ENCODE measurements around the gene TMEM266. TPM values are rescaled to one million over a fixed set of nuclear protein-coding genes. Genes with fewer than 3 reads are reported as not detected.

Gene TMEM266
- total RNA-seq, 4 donors from 2014 or later: 0.75 to 5.4 TPM; not detected in 2

DNA sequence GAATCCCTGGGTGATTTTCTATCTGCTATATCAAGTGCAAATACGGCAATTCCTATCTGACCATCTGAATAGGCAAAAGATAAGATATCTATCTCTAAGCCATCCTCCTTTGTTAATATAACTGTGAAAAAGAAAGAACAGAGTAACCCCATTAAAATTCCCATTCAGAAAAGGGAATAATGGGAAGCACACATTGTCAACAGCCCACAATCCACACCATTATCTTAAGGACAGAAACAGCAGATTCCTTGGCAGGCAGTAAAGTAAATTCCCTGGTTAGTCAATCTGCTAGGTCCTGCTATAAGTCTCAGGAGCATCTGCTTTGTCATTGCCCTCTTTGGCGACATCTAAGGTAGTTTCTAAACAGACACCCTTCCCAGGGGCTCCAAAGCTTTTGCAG, 25.7 kb upstream of the TMEM266 start:
- TF ChIP-seq, protein P1, sequence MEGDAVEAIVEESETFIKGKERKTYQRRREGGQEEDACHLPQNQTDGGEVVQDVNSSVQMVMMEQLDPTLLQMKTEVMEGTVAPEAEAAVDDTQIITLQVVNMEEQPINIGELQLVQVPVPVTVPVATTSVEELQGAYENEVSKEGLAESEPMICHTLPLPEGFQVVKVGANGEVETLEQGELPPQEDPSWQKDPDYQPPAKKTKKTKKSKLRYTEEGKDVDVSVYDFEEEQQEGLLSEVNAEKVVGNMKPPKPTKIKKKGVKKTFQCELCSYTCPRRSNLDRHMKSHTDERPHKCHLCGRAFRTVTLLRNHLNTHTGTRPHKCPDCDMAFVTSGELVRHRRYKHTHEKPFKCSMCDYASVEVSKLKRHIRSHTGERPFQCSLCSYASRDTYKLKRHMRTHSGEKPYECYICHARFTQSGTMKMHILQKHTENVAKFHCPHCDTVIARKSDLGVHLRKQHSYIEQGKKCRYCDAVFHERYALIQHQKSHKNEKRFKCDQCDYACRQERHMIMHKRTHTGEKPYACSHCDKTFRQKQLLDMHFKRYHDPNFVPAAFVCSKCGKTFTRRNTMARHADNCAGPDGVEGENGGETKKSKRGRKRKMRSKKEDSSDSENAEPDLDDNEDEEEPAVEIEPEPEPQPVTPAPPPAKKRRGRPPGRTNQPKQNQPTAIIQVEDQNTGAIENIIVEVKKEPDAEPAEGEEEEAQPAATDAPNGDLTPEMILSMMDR (IDR thresholded peaks at IDR 0.05; ENCODE audit: low read depth): no peak

DNA sequence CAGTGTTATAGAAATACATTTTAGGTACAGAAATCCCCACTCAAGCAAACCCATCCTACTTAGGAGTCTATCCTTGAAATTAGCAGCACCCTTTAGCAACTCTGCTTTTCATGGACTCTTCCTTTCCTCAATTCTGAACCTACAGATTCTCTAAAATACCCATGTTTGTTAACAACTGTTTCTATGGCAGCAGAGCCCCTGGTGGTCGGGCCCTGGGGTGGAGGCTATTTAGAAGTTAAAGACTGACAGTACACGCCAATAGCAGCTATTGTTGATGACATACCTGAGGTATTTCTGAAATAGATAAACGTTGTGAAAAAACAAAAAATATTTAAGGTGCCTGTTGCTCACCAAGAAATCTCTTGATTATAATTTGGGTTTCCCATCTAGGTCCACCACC, 24.2 kb upstream of the TMEM266 start:
- TF ChIP-seq, protein P1 (IDR thresholded peaks at IDR 0.05; ENCODE audit: low read depth): no peak

DNA sequence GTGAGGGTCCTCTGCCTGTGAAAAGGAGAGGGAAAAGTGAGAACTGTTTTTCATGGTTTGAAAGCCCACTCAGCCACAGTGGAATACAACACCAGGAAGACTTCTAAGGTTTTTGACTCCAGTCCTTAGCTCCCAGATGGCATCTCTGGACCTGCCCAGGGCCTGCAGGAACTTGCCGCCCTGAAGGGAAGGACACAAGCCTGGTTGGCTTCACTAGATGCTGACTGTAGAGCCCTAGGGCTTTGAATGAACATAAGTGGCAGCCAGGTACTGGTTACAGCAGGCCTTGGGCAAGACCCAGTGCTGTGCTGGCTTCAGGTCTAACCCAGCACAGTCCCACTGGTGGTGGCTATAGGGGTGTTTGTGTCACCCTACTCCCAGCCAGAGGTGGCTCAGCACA, 21.3 kb upstream of the TMEM266 start:
- TF ChIP-seq, protein P1 (IDR thresholded peaks at IDR 0.05; ENCODE audit: low read depth): no peak

DNA sequence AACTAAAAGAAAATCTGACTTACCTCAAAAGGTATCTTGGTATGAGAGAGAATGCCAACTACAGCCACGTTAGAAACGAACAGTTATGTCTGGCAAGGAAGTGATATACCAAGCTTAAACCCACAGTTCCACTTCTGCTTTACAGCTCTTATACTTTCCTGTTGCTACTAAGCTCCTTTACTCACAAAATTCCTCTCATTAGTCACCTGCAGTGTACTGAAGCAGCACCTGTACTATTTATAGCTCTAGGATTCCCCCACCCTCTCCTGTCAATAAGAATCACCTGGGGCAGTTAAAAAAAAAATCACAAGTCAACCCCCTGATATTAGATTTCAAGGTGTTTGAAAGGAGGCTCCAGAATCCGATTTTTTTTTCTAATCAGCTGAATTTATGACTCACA, 2.9 kb upstream of the TMEM266 start:
- TF ChIP-seq, protein P1 (IDR thresholded peaks at IDR 0.05; ENCODE audit: low read depth): no peak

DNA sequence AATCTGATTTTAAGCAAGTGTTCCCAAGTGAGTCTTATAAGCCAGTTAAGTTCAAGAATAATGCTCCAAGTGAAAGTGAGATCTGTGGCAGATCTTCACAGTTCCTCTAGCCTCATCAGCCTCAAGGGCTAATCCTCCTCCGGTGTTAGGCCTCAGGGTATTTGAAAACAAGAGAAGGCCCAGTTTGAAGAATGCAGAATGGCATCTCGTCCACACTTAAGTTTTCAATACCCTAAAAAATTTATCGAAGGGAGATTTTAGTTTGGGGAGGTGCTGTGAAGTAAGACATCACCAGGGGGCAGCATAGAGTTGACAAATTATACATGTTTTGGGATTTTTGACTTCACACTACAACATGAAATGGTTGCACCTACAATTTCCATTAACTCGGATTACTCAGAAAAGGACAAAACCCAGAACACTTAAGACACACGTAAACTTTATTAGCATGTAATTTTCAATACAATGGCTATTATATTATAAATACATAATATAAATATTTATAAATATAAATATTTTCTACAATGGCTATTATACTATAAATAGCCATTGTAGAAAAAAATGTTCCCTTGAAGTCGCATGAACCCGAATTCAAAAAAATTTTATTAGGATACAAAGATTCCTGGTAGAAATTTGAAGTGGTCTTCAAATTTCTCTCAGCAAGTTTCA, 2.3 kb upstream of the TMEM266 start:
- TF ChIP-seq, protein P1 (IDR thresholded peaks at IDR 0.05; ENCODE audit: low read depth): no peak

DNA sequence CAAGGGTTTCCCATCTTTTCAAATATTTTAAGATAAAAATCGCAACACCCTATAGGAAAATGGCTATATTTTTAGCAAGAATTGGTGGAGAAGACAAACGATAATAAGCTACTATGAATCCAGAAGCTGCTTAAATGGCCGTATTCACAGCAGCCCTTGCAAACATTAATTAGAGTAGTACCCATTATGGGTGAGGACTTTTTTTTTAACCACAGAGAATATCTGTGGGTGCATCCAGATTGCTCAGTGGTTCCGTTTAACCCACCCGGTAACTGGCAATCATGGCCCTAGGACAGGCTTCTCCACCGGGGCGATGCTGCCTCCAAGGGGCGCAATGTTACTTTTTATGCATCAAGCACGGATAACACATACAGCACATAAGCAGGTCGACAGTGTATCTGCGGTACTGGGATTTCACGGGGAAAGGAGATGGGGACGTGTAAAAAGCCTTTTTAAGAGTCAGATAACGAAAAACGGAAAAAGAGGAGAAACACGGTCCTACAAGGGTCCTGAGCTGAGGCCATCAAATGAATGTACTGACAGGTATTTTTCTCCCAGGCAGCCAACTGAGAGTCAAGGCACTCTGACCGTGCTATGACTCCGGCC, 968 bp upstream of the TMEM266 start:
- TF ChIP-seq, protein P1 (IDR thresholded peaks at IDR 0.05; ENCODE audit: low read depth): no peak

DNA sequence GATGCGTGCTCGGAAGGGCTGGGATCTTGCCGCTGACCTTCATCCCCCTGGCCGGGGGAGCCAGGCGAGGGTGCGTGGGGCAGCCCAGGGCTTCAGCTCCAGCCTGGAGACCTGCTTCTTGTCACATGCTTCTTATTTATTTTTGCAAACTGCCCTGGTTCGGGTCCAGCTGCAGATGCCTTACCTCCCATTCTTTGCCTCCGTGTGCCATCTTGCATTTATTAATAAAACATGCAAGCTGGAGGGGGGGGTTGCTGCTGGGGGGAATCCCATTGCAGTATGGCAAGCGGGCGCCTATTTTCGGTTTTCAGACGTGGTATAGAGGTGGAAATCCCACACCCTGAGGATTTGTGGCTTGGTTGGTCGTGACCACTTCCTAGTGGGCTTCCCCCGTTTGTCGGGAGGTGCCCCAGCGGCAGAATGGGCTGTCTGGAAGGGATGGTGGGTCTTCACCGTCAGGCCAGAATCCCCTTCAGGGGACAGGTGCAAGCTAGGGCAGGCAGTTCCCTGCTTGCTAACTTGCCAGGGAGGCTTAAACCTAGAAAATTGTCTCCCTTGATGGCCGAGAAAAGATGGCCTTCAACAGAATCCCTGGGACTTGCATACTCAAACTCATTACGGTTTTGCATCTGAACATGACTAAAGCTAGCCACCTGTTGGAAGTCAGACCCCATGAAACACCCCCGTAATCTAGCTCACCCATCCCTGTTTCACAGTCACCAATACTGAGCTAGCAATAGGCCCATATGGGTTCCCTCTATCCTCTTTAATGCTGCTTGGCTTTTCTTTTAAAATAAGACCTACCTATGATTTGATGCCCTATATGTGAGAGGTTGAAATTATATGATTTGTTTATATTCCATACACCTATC, 569 bp downstream of the TMEM266 start:
- TF ChIP-seq, protein P1 (IDR thresholded peaks at IDR 0.05; ENCODE audit: low read depth): no peak

Data from subcutaneous adipose tissue (tissue), 4 donors.